Activated T-cell treated with anti-CD3 and anti-CD28 coated beads for 1 hour (primary cell): ENCODE measurements around the gene SKAP1.

ENCODE experiments used
- DNase-seq: peaks from one replicate; pipeline ENCODE4 v3.0.0-alpha.2; 2020; ENCODE audit warnings: low read depth

Gene SKAP1

DNA sequence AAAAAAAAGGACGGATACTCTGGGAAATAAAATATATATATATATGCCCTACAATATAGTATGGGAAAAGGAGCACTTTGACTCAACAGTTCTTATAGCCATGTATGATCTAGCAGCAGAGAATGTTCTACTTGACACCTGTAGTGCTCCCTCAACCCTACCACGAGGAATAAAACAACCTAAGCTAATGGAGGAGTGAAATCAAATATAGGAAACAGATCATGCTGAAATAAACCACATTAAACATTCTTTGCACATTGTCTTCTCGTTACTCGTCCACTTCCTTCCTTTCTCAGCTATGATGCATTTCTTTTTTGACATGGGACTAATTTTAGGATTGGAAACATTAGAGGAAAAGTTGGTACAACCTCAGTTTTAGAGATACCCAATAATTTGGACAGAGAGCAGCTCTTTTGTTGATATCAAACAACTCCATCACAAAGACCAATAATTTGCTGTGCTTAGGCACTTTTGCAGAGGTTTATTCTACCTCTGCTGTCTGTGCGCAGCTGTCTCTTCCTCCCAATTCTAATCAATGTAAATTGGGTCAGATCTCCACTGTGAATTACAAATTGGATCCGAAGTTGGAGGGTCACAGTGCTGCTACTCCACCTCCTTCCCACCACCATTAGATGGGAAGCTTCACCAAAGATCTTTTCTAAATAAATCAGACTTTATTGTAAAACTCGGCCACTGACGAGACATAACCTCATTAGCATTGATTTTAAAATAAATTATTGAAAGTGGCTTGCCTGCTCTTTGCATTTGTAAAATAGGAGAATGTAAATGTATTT lies 256.6 kb downstream of the SKAP1 start:
- DNase-seq, result no peak

- DNase-seq, result no peak
Observed at GRCh38 chr17:48169926-48170325, 260.1 kb downstream of the SKAP1 start.

- DNase-seq, result no peak
Observed at GRCh38 chr17:48163809-48164208, 266.2 kb downstream of the SKAP1 start.

- no peak for DNase-seq
Observed at GRCh38 chr17:48162946-48163506, 267.0 kb downstream of the SKAP1 start.

- no peak for DNase-seq
Observed at GRCh38 chr17:48162306-48162934, 267.6 kb downstream of the SKAP1 start.

- no peak for DNase-seq
Observed at GRCh38 chr17:48161127-48161905, 268.7 kb downstream of the SKAP1 start.

DNA sequence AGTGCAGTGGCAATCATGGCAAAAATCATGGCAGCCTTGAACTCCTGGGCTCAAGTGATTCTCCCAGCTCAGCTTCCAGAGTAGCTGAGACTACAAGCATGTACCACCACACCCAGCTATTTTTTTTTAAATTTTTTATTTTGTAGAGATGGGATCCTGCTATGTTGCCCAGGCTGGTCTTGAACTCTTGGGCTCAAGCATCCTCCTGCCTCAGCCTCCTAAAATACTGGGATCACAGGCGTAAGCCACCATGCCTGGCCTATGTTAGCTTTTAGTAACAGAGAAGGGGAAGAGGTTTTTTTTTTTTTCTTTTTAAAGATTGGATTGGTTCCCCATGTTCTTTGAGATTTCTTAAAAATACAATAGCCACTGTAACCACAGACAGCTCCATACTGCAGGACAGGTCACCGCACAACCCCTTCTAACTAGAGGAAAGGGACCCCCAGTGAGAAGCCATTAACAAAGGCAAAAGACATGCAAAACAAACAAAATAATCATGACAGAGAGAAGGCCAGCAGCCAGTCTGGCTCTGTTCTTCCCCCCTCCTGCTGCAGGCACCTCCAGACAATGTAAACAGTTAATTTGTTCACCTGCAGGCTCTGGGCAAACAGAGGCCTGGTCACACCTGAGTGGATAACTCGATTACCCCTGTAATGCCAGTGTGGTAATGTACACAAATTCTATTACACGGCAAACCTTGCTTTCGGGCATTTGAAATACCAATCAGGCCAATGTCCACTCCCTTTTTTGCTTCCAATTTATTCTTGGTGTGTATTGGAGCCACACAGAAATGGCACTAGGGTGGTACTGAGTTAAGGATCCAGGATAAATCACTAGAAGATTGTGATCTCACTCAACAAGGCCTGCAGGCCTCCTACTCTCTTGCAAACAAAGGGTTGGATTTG lies 269.6 kb downstream of the SKAP1 start:
- DNase-seq, result no peak

DNA sequence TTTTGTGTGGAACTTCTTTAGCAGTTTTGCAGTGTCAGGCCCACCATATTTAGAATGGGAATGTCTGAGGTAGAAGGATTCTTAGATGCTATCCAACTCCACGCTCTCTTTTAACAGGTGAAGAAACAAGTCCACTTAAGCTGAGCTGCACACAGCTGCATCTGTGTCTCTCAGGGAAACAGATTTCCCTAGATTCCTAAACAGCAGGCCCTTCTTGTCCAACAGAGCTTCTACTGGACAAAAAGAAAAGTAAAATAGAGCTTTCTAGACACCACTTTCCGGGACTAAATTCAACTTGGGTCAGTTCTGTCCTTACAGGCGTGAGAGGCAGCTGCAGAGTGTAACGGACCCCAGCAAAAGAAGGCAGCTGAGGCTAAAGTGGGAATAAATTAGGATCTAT lies 270.8 kb downstream of the SKAP1 start:
- no peak for DNase-seq

GRCh38 chr17:48155889-48156611 lies 274.0 kb downstream of the SKAP1 start:
- DNase-seq, result no peak

- no peak for DNase-seq
Observed at GRCh38 chr17:48153691-48154358, 276.2 kb downstream of the SKAP1 start.

DNA sequence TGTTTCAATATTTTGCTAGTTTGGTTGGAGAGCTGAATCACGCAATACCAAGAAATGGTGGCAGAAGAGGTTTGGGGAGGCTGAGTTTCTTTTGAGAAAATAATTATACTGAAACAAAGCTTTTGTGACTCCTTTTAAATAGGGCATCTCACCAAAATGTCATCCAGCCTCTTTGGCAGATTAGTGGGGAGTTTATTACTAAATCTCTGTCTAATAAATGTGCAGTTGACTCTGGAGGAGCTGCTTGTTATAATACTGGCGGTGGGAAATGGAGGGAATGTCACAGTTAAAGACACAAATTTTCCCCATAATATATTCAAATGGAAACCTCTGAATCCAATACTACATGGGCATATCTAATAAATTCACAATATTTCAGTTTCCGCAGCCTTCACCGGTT lies 277.7 kb downstream of the SKAP1 start:
- DNase-seq, result no peak

DNA sequence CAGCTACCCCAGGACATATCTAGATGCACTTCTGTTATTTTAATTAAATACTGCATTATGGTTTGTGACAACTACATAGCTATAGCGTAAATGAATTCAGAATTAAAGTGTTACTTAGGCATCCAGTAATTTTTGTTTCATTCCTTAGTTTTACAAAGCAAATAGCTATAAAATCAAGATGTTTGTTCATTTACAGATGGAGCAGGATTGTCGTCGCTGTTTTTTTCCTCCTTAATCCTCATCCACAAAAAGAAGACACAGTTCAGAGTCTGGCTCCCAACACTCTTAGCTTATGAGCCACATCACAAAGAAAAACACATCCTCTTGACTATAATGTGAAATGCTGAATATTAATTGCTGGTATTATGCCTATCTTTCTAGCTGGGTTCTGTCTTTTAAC lies 278.8 kb downstream of the SKAP1 start:
- DNase-seq, result no peak

- DNase-seq, result no peak
Observed at GRCh38 chr17:48150597-48151001, 279.4 kb downstream of the SKAP1 start.

GRCh38 chr17:48149787-48150463 lies 280.1 kb downstream of the SKAP1 start:
- DNase-seq, result no peak

GRCh38 chr17:48148854-48149786 lies 280.9 kb downstream of the SKAP1 start:
- DNase-seq, result no peak

DNA sequence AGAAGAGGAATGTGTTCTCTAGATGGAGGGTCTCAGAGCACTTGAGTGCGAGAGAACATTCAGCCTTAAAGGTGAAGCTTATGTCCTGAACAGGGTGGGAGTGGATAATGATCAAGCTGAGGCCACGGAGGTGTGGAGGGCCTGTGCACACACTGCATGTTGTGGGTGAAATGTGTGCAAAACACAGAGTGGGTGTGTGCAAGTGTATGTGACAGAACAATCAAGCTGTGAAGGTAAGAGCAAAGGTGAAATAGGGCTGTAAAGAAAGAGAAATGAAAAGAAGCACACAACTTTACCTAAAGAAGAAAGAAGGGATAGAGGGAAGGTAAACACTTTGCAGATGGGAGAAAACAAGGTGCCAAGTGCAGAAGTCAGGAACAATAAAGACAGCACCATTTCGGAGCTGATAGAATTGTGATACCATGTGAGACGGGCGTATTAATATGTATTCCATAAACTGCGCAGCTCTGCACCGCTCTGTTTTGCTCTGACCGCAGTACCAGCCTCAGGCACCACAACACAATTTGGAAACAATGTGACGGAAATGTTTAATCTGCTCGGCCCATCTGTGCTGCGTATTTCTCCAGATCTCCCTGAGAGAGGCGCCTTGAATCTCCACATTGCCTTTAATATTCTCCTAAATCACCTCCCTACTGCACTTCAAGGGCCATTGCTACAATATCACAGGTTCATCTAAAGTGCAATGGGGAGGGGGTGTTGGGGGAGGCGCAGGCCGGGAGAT lies 281.8 kb downstream of the SKAP1 start:
- DNase-seq, result no peak

DNA sequence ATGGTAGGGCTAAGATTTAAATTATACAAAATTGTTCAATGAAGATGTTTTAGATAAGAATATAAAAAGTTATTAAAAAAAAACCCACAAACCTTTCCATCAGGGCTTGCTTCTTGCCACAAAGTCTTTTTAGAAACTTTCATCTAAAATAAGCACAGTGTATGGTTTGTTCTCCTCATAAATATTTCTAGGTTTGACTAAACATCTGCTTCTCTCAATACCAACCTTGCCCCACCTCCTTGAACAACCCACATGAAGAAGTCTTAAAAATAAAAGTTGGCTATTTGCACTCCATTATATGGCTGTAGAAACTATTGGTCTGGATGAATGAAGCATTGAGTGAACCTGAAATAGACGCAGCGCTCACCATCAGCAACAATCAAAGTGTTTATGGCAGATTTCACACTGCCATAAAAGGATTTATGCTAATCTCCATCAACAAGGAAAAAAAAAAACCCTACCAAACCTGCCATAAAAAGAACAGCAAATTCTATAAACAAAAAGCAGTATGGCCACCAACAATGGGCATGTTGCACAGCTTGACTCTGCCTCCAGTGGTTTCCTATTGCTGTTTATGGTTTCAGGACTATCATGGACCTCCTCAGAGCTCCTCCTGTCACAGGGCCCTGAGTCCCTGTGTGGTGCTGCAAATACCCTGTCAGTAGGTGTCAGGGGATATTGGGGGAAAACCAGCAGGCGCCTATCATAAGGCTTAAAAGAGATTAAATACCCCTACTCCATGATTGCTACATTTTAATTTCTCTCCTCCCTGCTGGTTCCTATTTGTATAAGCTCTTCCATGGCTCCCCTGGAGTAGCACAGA lies 284.8 kb downstream of the SKAP1 start:
- DNase-seq, result no peak
